H1 (cell line): ENCODE data around the gene AVPR2. TPM values are rescaled to one million over a fixed set of nuclear protein-coding genes. Genes with fewer than 3 reads are reported as not detected.

Experiments used
- CTCF ChIA-PET: fragments of 300-600 bp; sonication (Branson Sonifier 250); formaldehyde crosslinking; loops from one replicate; lab custom pipeline; 2021; ENCODE audit not compliant: partially characterized antibody; lab: Charles Lee
- POLR2A ChIA-PET: fragments of 300-600 bp; sonication (Branson Sonifier 250); formaldehyde crosslinking; loops from one replicate; lab custom pipeline; 2021; ENCODE audit warnings: inconsistent platforms; ENCODE audit not compliant: partially characterized antibody; lab: Charles Lee
- DNase-seq, 2 experiments: peaks; one replicate each; pipeline versions ENCODE4 v3.0.0 to v3.0.0-alpha.2; 2010 to 2022; ENCODE audit warnings: low spot score in 2 of 2, low read depth in 1 of 2, mixed read lengths in 1 of 2
- FAIRE-seq: peaks from 2 replicates; lab custom pipeline; 2011; peaks lifted over from hg19 to GRCh38; lab: Jason Lieb, UNC
- H2AFZ ChIP-seq: 2 replicates; pipeline ENCODE4 v1.8.1; 2012; ENCODE audit warnings: low read length, inconsistent platforms
- H2AK5ac ChIP-seq: 2 replicates; pipeline ENCODE4 v1.6.1; 2013; ENCODE audit warnings: low read depth, low read length
- H2BK120ac ChIP-seq: replicated peaks from 2 replicates; pipeline ENCODE3; 2013; ENCODE audit warnings: low read depth, low read length, inconsistent platforms
- H2BK12ac ChIP-seq: 2 replicates; pipeline ENCODE4 v1.6.1; 2013; ENCODE audit warnings: low read depth, low read length
- H2BK15ac ChIP-seq: 2 replicates; pipeline ENCODE4 v1.6.1; 2013; ENCODE audit warnings: low read length
- H2BK20ac ChIP-seq: 2 replicates; pipeline ENCODE4 v1.6.1; 2013; ENCODE audit warnings: low read length
- H2BK5ac ChIP-seq: 2 replicates; pipeline ENCODE4 v1.6.1; 2013; ENCODE audit warnings: low read depth, low read length
- H3K14ac ChIP-seq: 2 replicates; pipeline ENCODE4 v1.6.1; 2013; ENCODE audit warnings: inconsistent platforms; ENCODE audit not compliant: insufficient read length
- H3K18ac ChIP-seq: 2 replicates; pipeline ENCODE4 v1.6.1; 2013; ENCODE audit warnings: low read length; ENCODE audit errors: extremely low read depth
- H3K23ac ChIP-seq: 2 replicates; pipeline ENCODE4 v1.6.1; 2013; ENCODE audit warnings: inconsistent platforms; ENCODE audit not compliant: insufficient read length
- H3K23me2 ChIP-seq: 2 replicates; pipeline ENCODE4 v1.6.1; 2013; ENCODE audit warnings: low read depth, low read length
- H3K27ac ChIP-seq: 2 replicates; pipeline ENCODE4 v1.6.1; 2011; ENCODE audit warnings: low read depth, low read length, inconsistent platforms
- H3K27me3 ChIP-seq, 4 experiments: replicated peaks in 1 of 4; 1 replicate in 1 of 4; 2 replicates in 3 of 4; pipeline versions ENCODE4 v1.6.1 to v1.8.1; 2011 to 2013; ENCODE audit warnings: low read length in 3 of 4, mild to moderate bottlenecking in 3 of 4, inconsistent platforms in 2 of 4, mixed read lengths in 2 of 4, moderate library complexity in 1 of 4; ENCODE audit not compliant: control insufficient read depth in 3 of 4, insufficient read depth in 3 of 4; ENCODE audit errors: extremely low read depth in 1 of 4
- H3K36me3 ChIP-seq, 4 experiments: 2 replicates each; pipeline versions ENCODE4 v1.6.1 to v1.8.1; 2011 to 2013; ENCODE audit warnings: mild to moderate bottlenecking in 4 of 4, low read length in 3 of 4, moderate library complexity in 2 of 4, control low read depth in 1 of 4, inconsistent platforms in 1 of 4; ENCODE audit not compliant: insufficient read depth in 4 of 4, control insufficient read depth in 2 of 4
- H3K4ac ChIP-seq: replicated peaks from 2 replicates; pipeline ENCODE3; 2013; ENCODE audit warnings: low read length, low read depth, mixed read lengths, inconsistent platforms; ENCODE audit not compliant: insufficient read length
- H3K4me1 ChIP-seq, 4 experiments: replicated peaks in 1 of 4; 1 replicate in 1 of 4; 2 replicates in 3 of 4; pipeline versions ENCODE4 v1.6.1 to v1.8.1; 2011 to 2013; ENCODE audit warnings: low read length in 3 of 4, inconsistent platforms in 2 of 4, mixed read lengths in 1 of 4; ENCODE audit not compliant: insufficient read depth in 4 of 4, control insufficient read depth in 3 of 4
- H3K4me2 ChIP-seq, 2 experiments: 2 replicates each; pipeline versions ENCODE4 v1.6.1 to v1.8.1; 2011 to 2013; ENCODE audit warnings: low read depth in 2 of 2, low read length in 2 of 2, control low read depth in 1 of 2, inconsistent platforms in 1 of 2, mild to moderate bottlenecking in 1 of 2; ENCODE audit not compliant: insufficient read depth in 1 of 2
- H3K4me3 ChIP-seq, 4 experiments: fragments of 200-600, 300-600 bp in 1 of 4; sonication (generic), shearing (Covaris generic), sonication (Bioruptor Twin) in 1 of 4; 2 replicates each; pipeline versions ENCODE4 v1.5.1 to v1.8.1; 2011 to 2016; ENCODE audit warnings: low read length in 4 of 4, low read depth in 3 of 4, control low read depth in 2 of 4, inconsistent platforms in 2 of 4, mild to moderate bottlenecking in 2 of 4, mixed read lengths in 1 of 4, moderate library complexity in 1 of 4; ENCODE audit not compliant: insufficient read depth in 2 of 4; ENCODE audit errors: extremely low read depth in 1 of 4
- H3K56ac ChIP-seq: replicated peaks from 2 replicates; pipeline ENCODE3; 2013; ENCODE audit warnings: low read depth, mild to moderate bottlenecking, mixed read lengths, low read length, inconsistent platforms; ENCODE audit not compliant: insufficient read length
- H3K79me1 ChIP-seq: 2 replicates; pipeline ENCODE4 v1.6.1; 2013; ENCODE audit warnings: low read depth, low read length, control low read depth
- H3K79me2 ChIP-seq, 2 experiments: 2 replicates each; pipeline versions ENCODE4 v1.6.1 to v1.8.1; 2012 to 2013; ENCODE audit warnings: low read length in 2 of 2, mild to moderate bottlenecking in 2 of 2, inconsistent platforms in 1 of 2; ENCODE audit not compliant: insufficient read depth in 2 of 2, control insufficient read depth in 1 of 2
- H3K9ac ChIP-seq, 4 experiments: replicated peaks in 1 of 4; 1 replicate in 1 of 4; 2 replicates in 3 of 4; pipeline versions ENCODE4 v1.6.1 to v1.8.1; 2011 to 2013; ENCODE audit warnings: low read depth in 3 of 4, low read length in 3 of 4, control low read depth in 2 of 4, mild to moderate bottlenecking in 2 of 4, moderate library complexity in 2 of 4, inconsistent platforms in 1 of 4; ENCODE audit errors: extremely low read depth in 1 of 4
- H3K9me3 ChIP-seq, 2 experiments: 2 replicates each; pipeline versions ENCODE4 v1.6.1 to v1.8.1; 2012 to 2013; ENCODE audit warnings: mild to moderate bottlenecking in 2 of 2, moderate library complexity in 2 of 2, control low read depth in 1 of 2, inconsistent platforms in 1 of 2, low read depth in 1 of 2, low read length in 1 of 2, mixed read lengths in 1 of 2; ENCODE audit not compliant: insufficient read depth in 2 of 2
- H4K20me1 ChIP-seq, 2 experiments: replicated peaks in 1 of 2; 2 replicates each; pipeline versions ENCODE3 to v1.8.1; 2011 to 2013; ENCODE audit warnings: inconsistent platforms in 2 of 2, low read length in 2 of 2, mild to moderate bottlenecking in 1 of 2; ENCODE audit not compliant: insufficient read depth in 2 of 2, control insufficient read depth in 1 of 2
- H4K5ac ChIP-seq: 2 replicates; pipeline ENCODE4 v1.6.1; 2013; ENCODE audit warnings: low read length, low read depth, mixed read lengths, inconsistent platforms; ENCODE audit not compliant: insufficient read length
- H4K8ac ChIP-seq: 2 replicates; pipeline ENCODE4 v1.8.0; 2013; ENCODE audit warnings: mild to moderate bottlenecking, moderate library complexity, low read length, inconsistent platforms; ENCODE audit not compliant: insufficient read depth; ENCODE audit errors: extremely low read depth
- H4K91ac ChIP-seq: replicated peaks from 2 replicates; pipeline ENCODE3; 2013; ENCODE audit warnings: low read length, mixed read lengths, inconsistent platforms; ENCODE audit not compliant: insufficient read length
- CBX8 ChIP-seq: fragments of 300-800, 300-1000 bp; sonication (generic); IDR thresholded peaks from 2 replicates; pipeline ENCODE4 v1.7.1; 2016; ENCODE audit warnings: low read depth, low read length, borderline replicate concordance
- ZNF274 ChIP-seq: IDR thresholded peaks from 2 replicates; pipeline ENCODE4 v1.7.0; 2012; ENCODE audit warnings: low read length, borderline replicate concordance; ENCODE audit errors: extremely low read depth
- WGBS, 2 experiments: shearing (Covaris generic) in 1 of 2; methylation state at CpG; one replicate each; pipeline versions ENCODE4 v1.1.6 to v1.1.7; 2013 to 2015; ENCODE audit warnings: low lambda C conversion rate in 2 of 2, mixed read lengths in 2 of 2, inconsistent platforms in 1 of 2, low coverage in 1 of 2, missing lambda C conversion rate in 1 of 2; ENCODE audit not compliant: insufficient replicate concordance in 2 of 2, insufficient coverage in 1 of 2, insufficient read length in 1 of 2; ENCODE audit errors: extremely low coverage in 1 of 2, missing lambda C conversion rate in 1 of 2; 5-methylcytosine and 5-hydroxymethylcytosine counted together
- polyA plus RNA-seq, 7 experiments: library from polyadenylated mRNA; depleted of rRNA in 3 of 7; stranded (reverse) in 5 of 7; unstranded in 2 of 7; fragments of >200 nt in 5 of 7; fragments of 200-250 nt in 2 of 7; gene quantifications; 1 replicate in 5 of 7; 2 replicates in 1 of 7; 4 replicates in 1 of 7; pipeline versions ENCODE4 v1.2.1 to v1.2.3, GENCODE V29; 2011 to 2013; ENCODE audit warnings: missing spikeins in 2 of 7, mixed read lengths in 2 of 7
- total RNA-seq: library from RNA; stranded (reverse); fragmentation: NEBNext Ultra II Directional; extraction: Animal tissue kit (Norgen Biotek cat#: 25700); gene quantifications from 2 replicates; pipeline ENCODE4 v1.2.1, GENCODE V29; 2021

Gene AVPR2
- total and polyA plus RNA-seq, 2 of the 8 experiments (the other 6 are each of a cell fraction or from before 2014, with no cell fraction given), result 0.09 TPM; not detected in 1

GRCh38 chrX:153910446-153910845 lies 6.0 kb downstream of the AVPR2 start:
- Histone ChIP-seq H3K23ac (no peak overlapping the region), H3K27ac (no peak overlapping the region), H2AK5ac (no peak overlapping the region), H3K4me2 (no peak overlapping the region), H2AFZ (no peak overlapping the region), H4K91ac (no peak overlapping the region), H2BK20ac (no peak overlapping the region), H3K9ac (no peak overlapping the region), H4K5ac (no peak overlapping the region), H3K4ac (no peak overlapping the region), H3K79me1 (no peaks in the 10 kb centered on the region), H3K23me2 (no peaks in the 10 kb centered on the region), H3K4me3 (no peak overlapping the region), H3K14ac (no peak overlapping the region), H2BK15ac (no peak overlapping the region), H3K9me3 (no peaks in the 10 kb centered on the region), H2BK5ac (no peak overlapping the region), H3K56ac (no peak overlapping the region), H3K27me3 (no peaks in the 10 kb centered on the region), H2BK12ac (no peak overlapping the region), H4K8ac (no peak overlapping the region), H3K4me1 (peaks cover 0 to 3% (median 0%) of the 10 kb centered on the region in 4 experiments; a peak in 1 of 7 replicates), H3K79me2 (no peaks in the 10 kb centered on the region), H3K36me3 (no peaks in the 10 kb centered on the region; a peak in 1 of 8 replicates), H3K18ac (no peak overlapping the region), H2BK120ac (no peak overlapping the region), H4K20me1 (no peaks in the 10 kb centered on the region)
- FAIRE-seq, result no peak
- no peak for DNase-seq
- POLR2A ChIA-PET, result interaction anchor here (0.9 to 1.9 kb wide), 7 partner anchors 8 to 116 kb away, joined by 3 to 9 read pairs (median 3); partner anchors contain the start of genes ARHGAP4, IDH3G and SSR4
- CTCF ChIA-PET, result interaction anchor here (0.6 to 5.7 kb wide), 15 partner anchors 10 to 147 kb away, joined by 3 to 65 read pairs (median 3); partner anchors contain the start of genes ARHGAP4 and L1CAM
- no peak for TF ChIP-seq CBX8
- TF ChIP-seq ZNF274, result no peak
- WGBS, 2 experiments, result 100% methylated on average over 1 of the region's 22 CpGs; no CpG with 5 or more reads in 1 of the 2 experiments
